H9 (cell line): ENCODE results near the gene PHF5A. TPM values are rescaled to one million over a fixed set of nuclear protein-coding genes. Genes with fewer than 3 reads are reported as not detected.
A peak's percentile ranks its signal among the peaks of the same experiment; 100 is the strongest.

Experiments used
- DNase-seq: peaks from one replicate; pipeline ENCODE4 v3.0.0-alpha.2; 2017
- H2AFZ ChIP-seq: one replicate; pipeline ENCODE4 v1.6.1; 2013; ENCODE audit warnings: mild to moderate bottlenecking, low read length, control low read depth, moderate library complexity
- H2AK5ac ChIP-seq: 2 replicates; pipeline ENCODE4 v1.6.1; 2013; ENCODE audit warnings: low read length, control low read depth, mixed read lengths; ENCODE audit not compliant: insufficient read length
- H2BK120ac ChIP-seq: one replicate; pipeline ENCODE4 v1.6.1; 2013; ENCODE audit warnings: low read depth, mild to moderate bottlenecking, low read length, control low read depth, inconsistent platforms; ENCODE audit not compliant: poor library complexity, severe bottlenecking
- H2BK12ac ChIP-seq: 2 replicates; pipeline ENCODE4 v1.6.1; 2013; ENCODE audit warnings: low read length, control low read depth, mixed read lengths, low read depth; ENCODE audit not compliant: insufficient read length
- H2BK15ac ChIP-seq: 2 replicates; pipeline ENCODE4 v1.6.1; 2013; ENCODE audit warnings: low read depth, low read length, control low read depth
- H2BK20ac ChIP-seq: one replicate; pipeline ENCODE4 v1.6.1; 2013; ENCODE audit warnings: low read depth, mild to moderate bottlenecking, low read length, control low read depth, inconsistent platforms; ENCODE audit not compliant: poor library complexity, severe bottlenecking
- H2BK5ac ChIP-seq: 2 replicates; pipeline ENCODE4 v1.6.1; 2013; ENCODE audit warnings: low read length, control low read depth, mixed read lengths; ENCODE audit not compliant: insufficient read length
- H3K14ac ChIP-seq: 2 replicates; pipeline ENCODE4 v1.6.1; 2013; ENCODE audit warnings: low read length, control low read depth; ENCODE audit not compliant: insufficient read depth
- H3K18ac ChIP-seq: 2 replicates; pipeline ENCODE4 v1.6.1; 2013; ENCODE audit warnings: low read depth, mild to moderate bottlenecking, mixed read lengths, low read length, control low read depth; ENCODE audit not compliant: insufficient read length
- H3K23ac ChIP-seq: 2 replicates; pipeline ENCODE4 v1.6.1; 2013; ENCODE audit warnings: low read length, control low read depth, mixed read lengths, low read depth; ENCODE audit not compliant: insufficient read length
- H3K23me2 ChIP-seq: 2 replicates; pipeline ENCODE4 v1.6.1; 2013; ENCODE audit warnings: low read depth, mild to moderate bottlenecking, mixed read lengths, low read length, control low read depth; ENCODE audit not compliant: insufficient read length, poor library complexity, severe bottlenecking
- H3K27ac ChIP-seq: 2 replicates; pipeline ENCODE4 v1.5.1; 2013; ENCODE audit warnings: low read length, control low read depth, mixed read lengths, low read depth; ENCODE audit not compliant: insufficient read length
- H3K27me3 ChIP-seq: 2 replicates; pipeline ENCODE4 v1.6.1; 2013; ENCODE audit warnings: low read length, control low read depth, inconsistent platforms; ENCODE audit not compliant: insufficient read depth
- H3K4ac ChIP-seq: 2 replicates; pipeline ENCODE4 v1.6.1; 2013; ENCODE audit warnings: low read depth, mild to moderate bottlenecking, control low read depth, inconsistent platforms, low read length, moderate library complexity
- H3K4me1 ChIP-seq: 2 replicates; pipeline ENCODE4 v1.6.1; 2013; ENCODE audit warnings: low read length, control low read depth, inconsistent platforms; ENCODE audit not compliant: insufficient read depth
- H3K4me2 ChIP-seq: 2 replicates; pipeline ENCODE4 v1.6.1; 2013; ENCODE audit warnings: low read length, control low read depth, mixed read lengths; ENCODE audit not compliant: insufficient read length, insufficient read depth
- H3K56ac ChIP-seq: 2 replicates; pipeline ENCODE4 v1.6.1; 2013; ENCODE audit warnings: low read depth, mild to moderate bottlenecking, mixed read lengths, low read length, control low read depth; ENCODE audit not compliant: insufficient read length
- H3K79me1 ChIP-seq: 2 replicates; pipeline ENCODE4 v1.6.1; 2013; ENCODE audit warnings: low read depth, mild to moderate bottlenecking, moderate library complexity, low read length, control low read depth, inconsistent platforms; ENCODE audit not compliant: insufficient read depth, poor library complexity, severe bottlenecking
- H3K79me2 ChIP-seq: 2 replicates; pipeline ENCODE4 v1.6.1; 2013; ENCODE audit warnings: low read length, control low read depth, inconsistent platforms; ENCODE audit not compliant: insufficient read depth
- H3K9ac ChIP-seq: 2 replicates; pipeline ENCODE4 v1.6.1; 2013; ENCODE audit warnings: low read length, control low read depth, mixed read lengths; ENCODE audit not compliant: insufficient read length; ENCODE audit errors: extremely low read depth
- H3K9me3 ChIP-seq: one replicate; pipeline ENCODE4 v1.6.1; 2013; ENCODE audit warnings: low read depth, low read length, inconsistent platforms; ENCODE audit not compliant: control insufficient read depth
- H3T11ph ChIP-seq: one replicate; pipeline ENCODE4 v1.6.1; 2013; ENCODE audit warnings: mild to moderate bottlenecking, low read length, control low read depth, inconsistent platforms
- H4K20me1 ChIP-seq: one replicate; pipeline ENCODE4 v1.6.1; 2013; ENCODE audit not compliant: control insufficient read depth, insufficient read length, insufficient read depth
- H4K5ac ChIP-seq: 2 replicates; pipeline ENCODE4 v1.6.1; 2013; ENCODE audit warnings: low read depth, mild to moderate bottlenecking, mixed read lengths, low read length, control low read depth; ENCODE audit not compliant: insufficient read length
- H4K8ac ChIP-seq: replicated peaks from 2 replicates; pipeline ENCODE4 v1.6.1; 2013; ENCODE audit warnings: low read length, control low read depth, mixed read lengths, low read depth; ENCODE audit not compliant: insufficient read length
- H4K91ac ChIP-seq: 2 replicates; pipeline ENCODE4 v1.6.1; 2013; ENCODE audit warnings: low read depth, mild to moderate bottlenecking, moderate library complexity, mixed read lengths, low read length, control low read depth; ENCODE audit not compliant: insufficient read length
- H3K27ac Mint-ChIP-seq, 3 experiments: 2 replicates in 2 of 3; 3 replicates in 1 of 3; pipeline ENCODE4 v1.8.0; 2020 to 2021; ENCODE audit warnings: mixed read lengths in 3 of 3, mild to moderate bottlenecking in 1 of 3, moderate library complexity in 1 of 3
- H3K27me3 Mint-ChIP-seq: 2 replicates; pipeline ENCODE4 v1.8.0; 2021; ENCODE audit warnings: low read depth, mild to moderate bottlenecking, moderate library complexity, mixed read lengths
- H3K36me3 Mint-ChIP-seq, 3 experiments: 2 replicates in 2 of 3; 3 replicates in 1 of 3; pipeline ENCODE4 v1.8.0; 2020 to 2021; ENCODE audit warnings: low read depth in 3 of 3, mixed read lengths in 3 of 3; ENCODE audit not compliant: insufficient read depth in 1 of 3
- H3K4me1 Mint-ChIP-seq, 2 experiments: 2 replicates each; pipeline ENCODE4 v1.8.0; 2020; ENCODE audit warnings: mixed read lengths in 2 of 2
- H3K4me3 Mint-ChIP-seq, 2 experiments: 2 replicates in 1 of 2; 3 replicates in 1 of 2; pipeline ENCODE4 v1.8.0; 2020 to 2021; ENCODE audit warnings: mild to moderate bottlenecking in 2 of 2, mixed read lengths in 2 of 2, moderate library complexity in 1 of 2
- H3K9me3 Mint-ChIP-seq, 2 experiments: 2 replicates in 1 of 2; 3 replicates in 1 of 2; pipeline ENCODE4 v1.8.0; 2020; ENCODE audit warnings: mild to moderate bottlenecking in 2 of 2, mixed read lengths in 2 of 2, moderate library complexity in 1 of 2
- CTCF ChIP-seq: fragments of 200-600 bp; sonication (generic); conservative IDR thresholded peaks from 3 replicates; pipeline ENCODE4 v1.8.0; 2021; ENCODE audit warnings: antibody characterized with exemption, mild to moderate bottlenecking
- WGBS: extraction: QIAGEN DNeasy Blood & Tissue Kit; methylation state at CpG from one replicate; pipeline ENCODE4 v1.1.7; 2013; ENCODE audit warnings: missing lambda C conversion rate, low lambda C conversion rate, mixed read lengths; ENCODE audit not compliant: insufficient read length; ENCODE audit errors: extremely low coverage; 5-methylcytosine and 5-hydroxymethylcytosine counted together
- total RNA-seq: library from RNA; stranded (reverse); gene quantifications from 2 replicates; pipeline ENCODE4 v1.2.1, GENCODE V29; 2021

The PHF5A gene
- total RNA-seq, 1 experiment from 2014 or later: 114 TPM

- WGBS: no CpG with 5 or more reads among the region's 6 CpGs
- no peak overlapping the region for H4K8ac ChIP-seq
- no peaks in the 10 kb centered on the region for H3K79me1 ChIP-seq
- no peaks in the 10 kb centered on the region for H3K27me3 Mint-ChIP-seq
- no peak overlapping the region for H2BK120ac ChIP-seq
- no peak overlapping the region for H2BK15ac ChIP-seq
- no peaks in the 10 kb centered on the region for H3K9me3 ChIP-seq
- no peak overlapping the region for H3K56ac ChIP-seq
- peak; percentile 47 for DNase-seq
- H3K18ac ChIP-seq: no peak overlapping the region
- H4K5ac ChIP-seq: no peak overlapping the region
- no peaks in the 10 kb centered on the region for H3K9me3 Mint-ChIP-seq
- H2AFZ ChIP-seq: no peak overlapping the region
- no peak overlapping the region for H3K4me2 ChIP-seq
- no peak overlapping the region for H3K9ac ChIP-seq
- H3K27ac ChIP-seq: no peak overlapping the region
- peaks cover 43 to 47% of the 10 kb centered on the region in 2 experiments for H3K4me1 Mint-ChIP-seq
- H3K4ac ChIP-seq: no peak overlapping the region
- H2BK12ac ChIP-seq: no peak overlapping the region
- H3K27me3 ChIP-seq: no peaks in the 10 kb centered on the region
- peak overlapping the region in 1 of 2 experiments; percentile 40; a peak in 1 of 5 replicates for H3K4me3 Mint-ChIP-seq
- H4K20me1 ChIP-seq: peaks cover 2% of the 10 kb centered on the region
- H2BK20ac ChIP-seq: no peak overlapping the region
- H3K4me1 ChIP-seq: peaks cover 10% of the 10 kb centered on the region; the same call in 1 of the 2 replicates
- no peak overlapping the region for H2AK5ac ChIP-seq
- H4K91ac ChIP-seq: no peak overlapping the region
- no peaks in the 10 kb centered on the region for H3K36me3 Mint-ChIP-seq
- no peak overlapping the region for H3T11ph ChIP-seq
- peak overlapping the region; percentile 46 to 80 (median 75); a peak in 5 of 7 replicates for H3K27ac Mint-ChIP-seq
- H3K79me2 ChIP-seq: peaks cover 3% of the 10 kb centered on the region; the same call in 1 of the 2 replicates
- no peaks in the 10 kb centered on the region for H3K23me2 ChIP-seq
- 0 out of 2 replicates have a peak overlapping the region, but pooled peaks have one; percentile 6 for H3K14ac ChIP-seq
- peak; percentile 37; the same call in 2 of the 3 replicates for TF ChIP-seq CTCF
- no peak overlapping the region for H3K23ac ChIP-seq
- no peak overlapping the region for H2BK5ac ChIP-seq
Observed at GRCh38 chr22:41479671-41480396, 11.3 kb upstream of the PHF5A start.
